HCT116 (cell line): ENCODE measurements around the gene PCSK2.

Experiments used
- EZH2 ChIP-seq: fragments of 200-600 bp; sonication (generic); IDR thresholded peaks from 2 replicates; pipeline ENCODE4 v1.6.1; 2017; ENCODE audit warnings: antibody characterized with exemption, mixed run types
- POLR2A ChIP-seq: IDR thresholded peaks from 2 replicates; pipeline ENCODE4 v1.7.0; 2011; ENCODE audit warnings: borderline replicate concordance; ENCODE audit not compliant: insufficient read depth, insufficient read length; ENCODE audit errors: extremely low read depth
- POLR2AphosphoS5 ChIP-seq: IDR thresholded peaks from 2 replicates; pipeline ENCODE4 v1.6.1; 2011; ENCODE audit warnings: mild to moderate bottlenecking, low read depth, low read length, moderate library complexity
- RAD21 ChIP-seq: IDR thresholded peaks from 2 replicates; pipeline ENCODE4 v1.6.1; 2012; ENCODE audit warnings: low read depth, mild to moderate bottlenecking
- SRF ChIP-seq: IDR thresholded peaks from 2 replicates; pipeline ENCODE4 v1.6.1; 2012; ENCODE audit warnings: low read depth
- TCF7L2 ChIP-seq: IDR thresholded peaks from 2 replicates; pipeline ENCODE4 v1.7.0; 2011; ENCODE audit warnings: borderline replicate concordance, inconsistent platforms; ENCODE audit not compliant: insufficient read depth, insufficient read length; ENCODE audit errors: extremely low read depth
- TF ChIP-seq, protein P1 (sequence below), 3 experiments: fragments of 200-600 bp in 1 of 3; sonication (generic) in 1 of 3; IDR thresholded peaks in 2 of 3; conservative IDR thresholded peaks in 1 of 3; 2 replicates each; pipeline ENCODE4 v1.5.1; 2012 to 2017; ENCODE audit warnings: low read depth in 2 of 3, low read length in 2 of 3, antibody characterized with exemption in 1 of 3, borderline replicate concordance in 1 of 3, control low read depth in 1 of 3, mild to moderate bottlenecking in 1 of 3, mixed read lengths in 1 of 3, mixed run types in 1 of 3, moderate library complexity in 1 of 3; ENCODE audit not compliant: insufficient read depth in 1 of 3
- TF ChIP-seq, protein P2 (sequence below): IDR thresholded peaks from 2 replicates; pipeline ENCODE4 v1.6.1; 2012; ENCODE audit warnings: low read depth
- TF ChIP-seq, protein P3 (sequence below): IDR thresholded peaks from 2 replicates; pipeline ENCODE4 v1.6.1; 2012
- TF ChIP-seq, protein P4 (sequence below): IDR thresholded peaks from 2 replicates; pipeline ENCODE4 v1.6.1; 2012

DNA sequence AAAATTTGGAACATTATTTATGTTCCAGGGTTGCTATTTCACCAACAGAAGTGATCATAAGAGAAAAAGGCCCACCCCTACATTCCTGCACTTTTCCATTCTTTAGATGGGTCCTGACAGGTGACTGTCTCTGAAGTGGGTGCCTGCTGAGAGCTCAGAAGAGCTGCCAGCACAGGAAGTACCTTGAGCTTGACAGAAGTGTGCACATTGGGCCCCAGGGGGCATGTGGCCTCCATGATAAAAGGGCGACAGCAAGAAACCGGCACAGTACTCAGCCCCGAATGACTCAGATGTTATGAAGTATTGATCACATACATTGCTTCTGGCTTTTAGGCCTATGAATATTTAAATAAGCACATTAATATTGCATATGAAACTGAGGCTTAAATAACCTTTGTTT lies 150.4 kb downstream of the PCSK2 start:
- TF ChIP-seq POLR2AphosphoS5 (no peak), POLR2A (no peak), SRF (no peak), EZH2 (no peak), RAD21 (no peak), TCF7L2 (peak; percentile 84)
- TF ChIP-seq, protein P1, sequence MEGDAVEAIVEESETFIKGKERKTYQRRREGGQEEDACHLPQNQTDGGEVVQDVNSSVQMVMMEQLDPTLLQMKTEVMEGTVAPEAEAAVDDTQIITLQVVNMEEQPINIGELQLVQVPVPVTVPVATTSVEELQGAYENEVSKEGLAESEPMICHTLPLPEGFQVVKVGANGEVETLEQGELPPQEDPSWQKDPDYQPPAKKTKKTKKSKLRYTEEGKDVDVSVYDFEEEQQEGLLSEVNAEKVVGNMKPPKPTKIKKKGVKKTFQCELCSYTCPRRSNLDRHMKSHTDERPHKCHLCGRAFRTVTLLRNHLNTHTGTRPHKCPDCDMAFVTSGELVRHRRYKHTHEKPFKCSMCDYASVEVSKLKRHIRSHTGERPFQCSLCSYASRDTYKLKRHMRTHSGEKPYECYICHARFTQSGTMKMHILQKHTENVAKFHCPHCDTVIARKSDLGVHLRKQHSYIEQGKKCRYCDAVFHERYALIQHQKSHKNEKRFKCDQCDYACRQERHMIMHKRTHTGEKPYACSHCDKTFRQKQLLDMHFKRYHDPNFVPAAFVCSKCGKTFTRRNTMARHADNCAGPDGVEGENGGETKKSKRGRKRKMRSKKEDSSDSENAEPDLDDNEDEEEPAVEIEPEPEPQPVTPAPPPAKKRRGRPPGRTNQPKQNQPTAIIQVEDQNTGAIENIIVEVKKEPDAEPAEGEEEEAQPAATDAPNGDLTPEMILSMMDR (IDR thresholded peaks at IDR 0.05 in 2 of 3, conservative IDR thresholded peaks at IDR 0.05 in 1 of 3; ENCODE audit: borderline replicate concordance in 1 of 3, insufficient read depth in 1 of 3, low read depth in 2 of 3, low read length in 2 of 3): no peak
- TF ChIP-seq, protein P2, sequence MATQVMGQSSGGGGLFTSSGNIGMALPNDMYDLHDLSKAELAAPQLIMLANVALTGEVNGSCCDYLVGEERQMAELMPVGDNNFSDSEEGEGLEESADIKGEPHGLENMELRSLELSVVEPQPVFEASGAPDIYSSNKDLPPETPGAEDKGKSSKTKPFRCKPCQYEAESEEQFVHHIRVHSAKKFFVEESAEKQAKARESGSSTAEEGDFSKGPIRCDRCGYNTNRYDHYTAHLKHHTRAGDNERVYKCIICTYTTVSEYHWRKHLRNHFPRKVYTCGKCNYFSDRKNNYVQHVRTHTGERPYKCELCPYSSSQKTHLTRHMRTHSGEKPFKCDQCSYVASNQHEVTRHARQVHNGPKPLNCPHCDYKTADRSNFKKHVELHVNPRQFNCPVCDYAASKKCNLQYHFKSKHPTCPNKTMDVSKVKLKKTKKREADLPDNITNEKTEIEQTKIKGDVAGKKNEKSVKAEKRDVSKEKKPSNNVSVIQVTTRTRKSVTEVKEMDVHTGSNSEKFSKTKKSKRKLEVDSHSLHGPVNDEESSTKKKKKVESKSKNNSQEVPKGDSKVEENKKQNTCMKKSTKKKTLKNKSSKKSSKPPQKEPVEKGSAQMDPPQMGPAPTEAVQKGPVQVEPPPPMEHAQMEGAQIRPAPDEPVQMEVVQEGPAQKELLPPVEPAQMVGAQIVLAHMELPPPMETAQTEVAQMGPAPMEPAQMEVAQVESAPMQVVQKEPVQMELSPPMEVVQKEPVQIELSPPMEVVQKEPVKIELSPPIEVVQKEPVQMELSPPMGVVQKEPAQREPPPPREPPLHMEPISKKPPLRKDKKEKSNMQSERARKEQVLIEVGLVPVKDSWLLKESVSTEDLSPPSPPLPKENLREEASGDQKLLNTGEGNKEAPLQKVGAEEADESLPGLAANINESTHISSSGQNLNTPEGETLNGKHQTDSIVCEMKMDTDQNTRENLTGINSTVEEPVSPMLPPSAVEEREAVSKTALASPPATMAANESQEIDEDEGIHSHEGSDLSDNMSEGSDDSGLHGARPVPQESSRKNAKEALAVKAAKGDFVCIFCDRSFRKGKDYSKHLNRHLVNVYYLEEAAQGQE: no peak
- TF ChIP-seq, protein P3, sequence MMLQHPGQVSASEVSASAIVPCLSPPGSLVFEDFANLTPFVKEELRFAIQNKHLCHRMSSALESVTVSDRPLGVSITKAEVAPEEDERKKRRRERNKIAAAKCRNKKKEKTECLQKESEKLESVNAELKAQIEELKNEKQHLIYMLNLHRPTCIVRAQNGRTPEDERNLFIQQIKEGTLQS: no peak
- TF ChIP-seq, protein P4, sequence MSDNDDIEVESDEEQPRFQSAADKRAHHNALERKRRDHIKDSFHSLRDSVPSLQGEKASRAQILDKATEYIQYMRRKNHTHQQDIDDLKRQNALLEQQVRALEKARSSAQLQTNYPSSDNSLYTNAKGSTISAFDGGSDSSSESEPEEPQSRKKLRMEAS: no peak
